Measurements from ENCODE around the gene NDUFS1.

- TF ChIP-seq CTCF (IDR thresholded peaks at IDR 0.05; ENCODE audit: low read length), result no peak
- TF ChIP-seq EZH2phosphoT487 (IDR thresholded peaks at IDR 0.05; ENCODE audit: low read length), result no peak
- TF ChIP-seq EZH2 (optimal IDR thresholded peaks at IDR 0.05; ENCODE audit: low read depth, low read length), result no peak
These were observed 15.8 kb downstream of the NDUFS1 start for GRCh38 chr2:206143451-206143850.

Data from MM.1S (cell line).